Umbilical cord (tissue), 2 donors: ENCODE data around the gene GRM8. TPM values are rescaled to one million over a fixed set of nuclear protein-coding genes. Genes with fewer than 3 reads are reported as not detected.

ENCODE experiments used
- DNase-seq: peaks from one replicate; pipeline ENCODE4 v3.0.0-alpha.2; 2015; ENCODE audit warnings: low spot score
- total RNA-seq: library from RNA; depleted of rRNA; stranded (reverse); fragments of >200 nt; gene quantifications from one replicate; pipeline ENCODE4 v1.2.3, GENCODE V29; 2014; ENCODE audit warnings: low replicate concordance; ENCODE audit not compliant: insufficient read depth

Gene GRM8
- total RNA-seq, 1 donor from 2014 or later = 4.1 TPM

- DNase-seq = no peak
These were observed 102.2 kb downstream of the GRM8 start for GRCh38 chr7:127150543-127150942.

GRCh38 chr7:127146746-127147536 lies 105.8 kb downstream of the GRM8 start:
- DNase-seq = no peak

- no peak for DNase-seq
These were observed 115.6 kb downstream of the GRM8 start for GRCh38 chr7:127137146-127137545.

GRCh38 chr7:127135871-127136485 lies 116.8 kb downstream of the GRM8 start:
- DNase-seq = no peak

GRCh38 chr7:127123220-127123619 lies 129.5 kb downstream of the GRM8 start:
- no peak for DNase-seq

GRCh38 chr7:127119517-127119916 lies 133.2 kb downstream of the GRM8 start:
- DNase-seq = no peak

- no peak for DNase-seq
These were observed 137.9 kb downstream of the GRM8 start for GRCh38 chr7:127114742-127115265.

- peak; percentile 72 for DNase-seq
These were observed 145.1 kb downstream of the GRM8 start for GRCh38 chr7:127107601-127108007.

GRCh38 chr7:127093340-127093739 lies 159.4 kb downstream of the GRM8 start:
- DNase-seq = no peak

- DNase-seq = no peak
These were observed 161.1 kb downstream of the GRM8 start for GRCh38 chr7:127091620-127092019.

- no peak for DNase-seq
These were observed 163.6 kb downstream of the GRM8 start for GRCh38 chr7:127089146-127089545.

- no peak for DNase-seq
These were observed 171.2 kb downstream of the GRM8 start for GRCh38 chr7:127081539-127081938.

- no peak for DNase-seq
These were observed 172.2 kb downstream of the GRM8 start for GRCh38 chr7:127080576-127080975.

- DNase-seq = no peak
These were observed 185.8 kb downstream of the GRM8 start for GRCh38 chr7:127066974-127067373.

GRCh38 chr7:127059475-127059874 lies 193.3 kb downstream of the GRM8 start:
- DNase-seq = no peak

GRCh38 chr7:127057918-127058317 lies 194.8 kb downstream of the GRM8 start:
- DNase-seq = no peak

- no peak for DNase-seq
These were observed 196.5 kb downstream of the GRM8 start for GRCh38 chr7:127056202-127056601.

- no peak for DNase-seq
These were observed 205.2 kb downstream of the GRM8 start for GRCh38 chr7:127047521-127047920.

- no peak for DNase-seq
These were observed 210.9 kb downstream of the GRM8 start for GRCh38 chr7:127041689-127042452.

GRCh38 chr7:127040042-127040441 lies 212.7 kb downstream of the GRM8 start:
- no peak for DNase-seq

- no peak for DNase-seq
These were observed 213.2 kb downstream of the GRM8 start for GRCh38 chr7:127039541-127039940.

- no peak for DNase-seq
These were observed 217.4 kb downstream of the GRM8 start for GRCh38 chr7:127035203-127035849.
